AML-193 (cell line): ENCODE results near the gene UNC13B.

Experiments used
- DNase-seq, 2 experiments: peaks; one replicate each; lab custom pipeline; 2025; lab: John Stamatoyannopoulos, UW

Gene UNC13B

GRCh38 chr9:35431467-35431866 is 269.7 kb downstream of the UNC13B start:
- no peak for DNase-seq

- DNase-seq, result no peak
These were observed 270.3 kb downstream of the UNC13B start for GRCh38 chr9:35432076-35432475.

- DNase-seq, result peak in 1 of 2 experiments; percentile 1
These were observed 275.1 kb downstream of the UNC13B start for GRCh38 chr9:35436933-35437332.

DNA sequence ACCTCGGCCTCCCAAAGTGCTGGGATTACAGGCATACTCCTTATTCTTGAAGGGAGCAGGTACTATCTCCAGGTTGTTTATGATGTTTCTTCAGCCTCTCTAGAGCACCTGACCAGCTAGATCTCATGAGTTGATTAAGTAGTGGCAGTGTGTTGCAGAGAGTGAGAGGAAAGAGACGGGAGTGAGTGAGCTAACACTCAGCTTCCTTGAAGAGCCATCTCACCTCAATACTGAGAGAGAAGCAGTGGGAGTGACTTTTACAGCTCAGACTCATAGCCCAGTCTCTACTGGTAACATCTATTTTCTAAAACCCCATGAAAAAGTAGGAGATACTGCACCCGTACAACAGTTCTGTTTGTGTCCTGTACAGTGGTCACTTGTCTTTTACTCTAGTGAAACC is 284.2 kb downstream of the UNC13B start:
- no peak for DNase-seq

- DNase-seq, result no peak
These were observed 286.7 kb downstream of the UNC13B start for GRCh38 chr9:35448496-35448895.

DNA sequence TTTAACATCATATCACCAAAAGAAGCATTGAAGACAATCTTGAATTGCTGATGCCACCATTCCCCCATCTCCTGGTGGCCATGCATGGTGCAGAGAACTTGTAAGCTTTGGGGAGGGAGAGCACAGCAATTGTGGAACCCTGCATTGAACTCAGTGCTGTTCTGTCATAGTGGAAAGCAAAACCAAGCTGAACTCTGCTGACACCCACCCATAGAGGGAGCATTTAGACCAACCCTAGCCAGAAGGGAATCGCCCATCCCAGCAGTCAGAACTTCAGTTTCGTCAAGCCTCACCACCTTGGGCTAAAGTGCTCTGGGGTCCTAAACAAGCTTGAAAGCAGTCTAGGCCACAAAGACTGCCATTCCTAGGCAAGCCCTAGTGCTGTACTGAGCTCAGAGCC is 290.7 kb downstream of the UNC13B start:
- DNase-seq, result no peak

DNA sequence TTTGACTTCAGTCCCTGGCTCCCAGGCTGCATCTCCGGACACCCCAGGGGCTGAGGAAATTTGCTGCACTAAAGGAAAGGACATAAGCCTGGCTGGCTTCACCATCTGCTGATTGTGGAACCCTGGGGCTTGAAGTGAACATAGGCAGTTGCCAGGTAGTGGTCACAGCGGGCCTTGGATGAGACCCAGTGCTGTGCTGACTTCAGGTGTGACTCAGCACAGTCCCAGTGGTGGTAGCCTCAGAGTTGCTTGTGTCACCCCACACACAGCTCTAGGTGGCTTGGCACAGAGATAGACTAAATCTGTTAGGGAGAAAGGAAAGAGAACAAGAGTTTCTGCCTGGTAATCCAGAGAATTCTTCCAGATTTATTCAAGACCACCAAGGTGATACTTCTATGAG is 292.0 kb downstream of the UNC13B start:
- DNase-seq, result no peak
